ENCODE data around the gene FAM180A.

The FAM180A gene

GRCh38 chr7:135726276-135726788, 22.3 kb downstream of the FAM180A start:
- H3K4me3 ChIP-seq (replicated peaks; ENCODE audit: low read depth, low read length) = no peak overlapping the region
- TF ChIP-seq, protein P1, sequence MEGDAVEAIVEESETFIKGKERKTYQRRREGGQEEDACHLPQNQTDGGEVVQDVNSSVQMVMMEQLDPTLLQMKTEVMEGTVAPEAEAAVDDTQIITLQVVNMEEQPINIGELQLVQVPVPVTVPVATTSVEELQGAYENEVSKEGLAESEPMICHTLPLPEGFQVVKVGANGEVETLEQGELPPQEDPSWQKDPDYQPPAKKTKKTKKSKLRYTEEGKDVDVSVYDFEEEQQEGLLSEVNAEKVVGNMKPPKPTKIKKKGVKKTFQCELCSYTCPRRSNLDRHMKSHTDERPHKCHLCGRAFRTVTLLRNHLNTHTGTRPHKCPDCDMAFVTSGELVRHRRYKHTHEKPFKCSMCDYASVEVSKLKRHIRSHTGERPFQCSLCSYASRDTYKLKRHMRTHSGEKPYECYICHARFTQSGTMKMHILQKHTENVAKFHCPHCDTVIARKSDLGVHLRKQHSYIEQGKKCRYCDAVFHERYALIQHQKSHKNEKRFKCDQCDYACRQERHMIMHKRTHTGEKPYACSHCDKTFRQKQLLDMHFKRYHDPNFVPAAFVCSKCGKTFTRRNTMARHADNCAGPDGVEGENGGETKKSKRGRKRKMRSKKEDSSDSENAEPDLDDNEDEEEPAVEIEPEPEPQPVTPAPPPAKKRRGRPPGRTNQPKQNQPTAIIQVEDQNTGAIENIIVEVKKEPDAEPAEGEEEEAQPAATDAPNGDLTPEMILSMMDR (IDR thresholded peaks at IDR 0.05; ENCODE audit: low read length, missing control alignments) = no peak
- DNase-seq (ENCODE audit: low read depth) = no peak

GRCh38 chr7:135723411-135723810, 25.2 kb downstream of the FAM180A start:
- no peak for DNase-seq (ENCODE audit: low read depth)
- TF ChIP-seq, protein P1 (IDR thresholded peaks at IDR 0.05; ENCODE audit: low read length, missing control alignments) = no peak
- no peak overlapping the region for H3K4me3 ChIP-seq (replicated peaks; ENCODE audit: low read depth, low read length)

DNA sequence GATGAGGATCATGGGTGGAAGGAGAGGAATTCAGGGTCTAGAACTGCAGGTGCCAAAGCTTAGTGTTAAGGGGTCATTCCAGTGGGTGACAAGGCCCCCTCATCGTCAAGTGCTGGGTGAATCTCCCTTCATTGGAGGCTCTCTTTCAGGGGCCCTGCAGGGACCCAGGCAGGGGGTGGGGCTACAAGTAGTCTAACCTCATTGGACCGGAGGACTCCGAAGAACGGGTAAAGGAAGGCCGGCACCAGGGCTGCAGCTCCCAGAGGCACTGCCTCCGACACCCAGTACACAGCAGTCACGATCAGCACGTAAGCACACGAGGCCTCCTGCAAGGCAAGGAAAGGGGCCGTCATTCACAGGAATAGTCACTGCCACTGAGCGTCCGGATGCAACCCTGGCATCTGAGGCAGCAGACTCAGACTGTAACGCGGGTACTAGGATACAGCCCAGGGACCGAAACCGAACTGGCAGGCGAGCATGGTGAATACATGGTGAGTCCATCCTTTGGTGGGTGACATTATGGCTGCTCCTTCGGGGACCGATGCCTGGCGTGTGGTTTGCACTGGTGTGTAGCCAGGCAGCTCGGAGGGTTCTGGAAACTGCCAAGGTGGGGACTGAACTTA, 27.3 kb downstream of the FAM180A start:
- DNase-seq (ENCODE audit: low read depth) = no peak
- H3K4me3 ChIP-seq (replicated peaks; ENCODE audit: low read depth, low read length) = no peak overlapping the region
- TF ChIP-seq, protein P1 (IDR thresholded peaks at IDR 0.05; ENCODE audit: low read length, missing control alignments) = no peak

DNA sequence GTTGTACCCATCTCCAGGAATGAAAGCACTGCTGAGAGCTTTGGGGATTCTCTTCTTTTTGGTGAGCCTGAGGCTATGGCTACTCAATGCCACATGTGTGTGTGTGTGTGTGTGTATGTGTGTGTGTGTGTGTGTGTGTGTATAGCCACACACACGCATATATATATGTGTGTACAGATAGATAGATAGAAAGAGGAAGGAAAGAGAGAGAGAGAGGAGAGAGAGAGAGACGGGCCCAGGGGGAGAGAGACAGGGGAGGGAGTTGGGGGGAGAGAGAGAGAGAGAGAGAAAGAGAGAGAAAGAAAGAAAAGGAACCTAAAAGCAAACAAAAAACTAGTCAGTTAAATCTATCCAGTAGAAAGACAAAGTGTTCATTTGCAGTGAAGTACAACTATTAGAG, 28.9 kb downstream of the FAM180A start:
- no peak for DNase-seq (ENCODE audit: low read depth)
- no peak overlapping the region for H3K4me3 ChIP-seq (replicated peaks; ENCODE audit: low read depth, low read length)
- TF ChIP-seq, protein P1 (IDR thresholded peaks at IDR 0.05; ENCODE audit: low read length, missing control alignments) = no peak

DNA sequence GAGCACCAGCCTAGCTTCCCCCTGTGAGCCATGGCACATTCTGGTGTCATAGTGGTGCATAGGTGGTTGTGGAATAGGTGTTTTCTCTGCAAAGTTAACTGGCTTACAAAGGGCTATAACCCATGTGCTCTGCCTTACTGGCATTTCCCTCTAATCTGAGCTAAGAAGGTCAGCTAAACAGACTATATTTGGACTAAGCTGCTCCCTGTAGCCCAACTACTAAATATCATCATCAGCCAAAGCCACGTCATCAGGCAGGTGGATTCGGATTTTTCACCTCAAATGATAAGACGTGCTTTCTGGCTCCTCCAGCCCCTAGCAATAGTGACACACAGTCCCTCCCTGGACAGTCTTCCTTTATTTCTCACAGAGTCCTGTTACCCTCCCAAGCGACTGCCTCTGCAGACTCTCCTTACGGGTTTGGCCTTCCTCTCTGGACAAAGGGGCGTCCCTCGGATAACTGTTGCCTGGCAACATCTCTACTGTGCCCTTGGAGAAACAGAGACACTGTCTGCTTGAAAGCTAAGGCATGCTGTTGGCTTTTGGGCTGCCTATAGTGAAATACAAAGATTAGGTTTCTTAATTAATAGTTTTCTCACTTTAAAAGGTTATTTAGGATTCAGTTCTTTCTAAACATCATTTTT, 29.7 kb downstream of the FAM180A start:
- H3K4me3 ChIP-seq (replicated peaks; ENCODE audit: low read depth, low read length) = no peak overlapping the region
- DNase-seq (ENCODE audit: low read depth) = no peak
- TF ChIP-seq, protein P1 (IDR thresholded peaks at IDR 0.05; ENCODE audit: low read length, missing control alignments) = no peak

DNA sequence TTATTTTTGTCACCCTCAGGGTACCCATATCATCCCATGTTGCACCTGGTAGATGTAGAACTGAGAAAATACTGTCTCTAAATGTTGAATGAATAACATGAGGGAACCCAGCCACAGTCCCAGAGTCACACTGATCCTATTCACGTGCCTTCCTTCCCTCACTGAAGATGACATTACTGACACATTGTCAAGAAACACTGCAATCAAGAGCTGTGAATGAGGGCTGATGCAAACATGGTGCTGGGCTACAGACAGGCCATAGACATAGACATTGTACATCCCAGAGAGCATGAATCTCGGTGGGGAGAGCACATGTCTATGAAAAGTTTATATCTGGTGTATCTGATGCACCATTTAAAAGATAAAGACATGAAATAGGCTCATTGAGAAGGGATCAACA, 30.4 kb downstream of the FAM180A start:
- TF ChIP-seq, protein P1 (IDR thresholded peaks at IDR 0.05; ENCODE audit: low read length, missing control alignments) = no peak
- no peak overlapping the region for H3K4me3 ChIP-seq (replicated peaks; ENCODE audit: low read depth, low read length)
- no peak for DNase-seq (ENCODE audit: low read depth)
